ENCODE results near the gene AVP.

DNA sequence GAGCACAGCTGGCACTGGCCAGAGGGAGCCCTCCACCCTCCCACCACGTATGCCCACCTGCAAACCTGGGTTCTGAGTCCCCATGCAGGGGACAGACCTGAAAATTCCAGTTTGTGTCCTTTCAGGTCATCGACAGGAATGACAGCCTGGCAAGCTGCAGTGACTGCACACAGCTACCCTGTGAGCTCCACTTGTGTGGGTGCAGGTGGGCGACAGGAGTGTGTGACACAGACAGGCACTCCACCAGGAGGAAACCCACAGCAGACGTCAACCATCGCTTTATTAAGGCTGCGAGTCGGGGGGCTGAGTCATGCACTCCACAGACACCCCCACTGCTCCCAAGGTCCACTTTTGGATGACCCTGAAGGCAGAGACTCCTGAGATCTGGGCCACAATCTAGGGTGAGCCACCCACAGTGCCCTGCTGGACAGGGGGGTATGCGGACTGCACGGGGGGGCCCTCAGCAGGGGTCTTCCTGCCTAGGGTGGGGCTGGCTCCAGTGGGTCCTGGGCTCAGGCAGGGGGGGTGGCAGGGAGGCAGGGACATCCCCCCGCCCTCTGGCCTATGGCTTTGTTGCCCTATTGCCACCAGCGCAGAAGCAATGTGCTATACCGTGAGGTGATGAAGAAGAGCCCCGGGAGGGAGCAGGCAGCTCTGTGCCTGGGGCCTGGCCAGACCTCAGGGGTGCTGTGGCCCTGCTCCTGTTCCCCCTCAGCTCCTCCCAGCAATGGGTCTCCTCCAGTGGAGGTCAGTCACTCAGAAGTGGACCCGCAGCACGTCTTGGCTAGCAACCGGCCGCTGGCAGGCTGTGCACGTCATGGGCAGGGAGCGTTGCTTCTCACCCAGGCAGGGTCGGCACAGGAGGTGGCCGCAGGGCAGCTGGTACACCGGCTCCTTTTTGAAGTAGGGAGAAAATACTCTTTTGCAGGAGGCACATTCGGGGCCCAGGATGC lies 25.1 kb upstream of the AVP start:
- TF ChIP-seq, protein P1, sequence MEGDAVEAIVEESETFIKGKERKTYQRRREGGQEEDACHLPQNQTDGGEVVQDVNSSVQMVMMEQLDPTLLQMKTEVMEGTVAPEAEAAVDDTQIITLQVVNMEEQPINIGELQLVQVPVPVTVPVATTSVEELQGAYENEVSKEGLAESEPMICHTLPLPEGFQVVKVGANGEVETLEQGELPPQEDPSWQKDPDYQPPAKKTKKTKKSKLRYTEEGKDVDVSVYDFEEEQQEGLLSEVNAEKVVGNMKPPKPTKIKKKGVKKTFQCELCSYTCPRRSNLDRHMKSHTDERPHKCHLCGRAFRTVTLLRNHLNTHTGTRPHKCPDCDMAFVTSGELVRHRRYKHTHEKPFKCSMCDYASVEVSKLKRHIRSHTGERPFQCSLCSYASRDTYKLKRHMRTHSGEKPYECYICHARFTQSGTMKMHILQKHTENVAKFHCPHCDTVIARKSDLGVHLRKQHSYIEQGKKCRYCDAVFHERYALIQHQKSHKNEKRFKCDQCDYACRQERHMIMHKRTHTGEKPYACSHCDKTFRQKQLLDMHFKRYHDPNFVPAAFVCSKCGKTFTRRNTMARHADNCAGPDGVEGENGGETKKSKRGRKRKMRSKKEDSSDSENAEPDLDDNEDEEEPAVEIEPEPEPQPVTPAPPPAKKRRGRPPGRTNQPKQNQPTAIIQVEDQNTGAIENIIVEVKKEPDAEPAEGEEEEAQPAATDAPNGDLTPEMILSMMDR (conservative IDR thresholded peaks at IDR 0.05): no peak
- no peak for TF ChIP-seq EZH2 (IDR thresholded peaks at IDR 0.05; ENCODE audit: low read depth)

All from PC-9 (cell line).